ENCODE data around the gene TIMM13.

The TIMM13 gene

DNA sequence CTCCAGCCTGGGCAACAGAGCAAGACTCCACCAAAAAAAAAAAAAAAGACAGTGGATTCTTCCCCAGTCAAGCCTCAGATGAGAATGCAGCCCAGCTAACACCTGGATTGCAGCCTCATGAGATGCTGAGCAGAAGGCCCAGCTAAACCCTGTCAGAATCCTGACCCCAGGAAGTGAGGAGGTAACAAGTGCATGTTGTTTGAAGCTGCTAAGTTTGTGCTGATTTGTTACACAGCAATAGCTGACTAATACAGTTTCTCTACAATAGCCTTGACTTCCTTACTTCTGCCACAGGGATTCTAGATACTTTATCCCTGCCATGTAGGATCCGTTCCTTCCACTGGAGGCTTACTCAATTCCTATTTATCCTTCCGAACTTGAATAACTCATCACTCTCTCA is 46.8 kb downstream of the TIMM13 start:
- DNase-seq, result no peak

DNA sequence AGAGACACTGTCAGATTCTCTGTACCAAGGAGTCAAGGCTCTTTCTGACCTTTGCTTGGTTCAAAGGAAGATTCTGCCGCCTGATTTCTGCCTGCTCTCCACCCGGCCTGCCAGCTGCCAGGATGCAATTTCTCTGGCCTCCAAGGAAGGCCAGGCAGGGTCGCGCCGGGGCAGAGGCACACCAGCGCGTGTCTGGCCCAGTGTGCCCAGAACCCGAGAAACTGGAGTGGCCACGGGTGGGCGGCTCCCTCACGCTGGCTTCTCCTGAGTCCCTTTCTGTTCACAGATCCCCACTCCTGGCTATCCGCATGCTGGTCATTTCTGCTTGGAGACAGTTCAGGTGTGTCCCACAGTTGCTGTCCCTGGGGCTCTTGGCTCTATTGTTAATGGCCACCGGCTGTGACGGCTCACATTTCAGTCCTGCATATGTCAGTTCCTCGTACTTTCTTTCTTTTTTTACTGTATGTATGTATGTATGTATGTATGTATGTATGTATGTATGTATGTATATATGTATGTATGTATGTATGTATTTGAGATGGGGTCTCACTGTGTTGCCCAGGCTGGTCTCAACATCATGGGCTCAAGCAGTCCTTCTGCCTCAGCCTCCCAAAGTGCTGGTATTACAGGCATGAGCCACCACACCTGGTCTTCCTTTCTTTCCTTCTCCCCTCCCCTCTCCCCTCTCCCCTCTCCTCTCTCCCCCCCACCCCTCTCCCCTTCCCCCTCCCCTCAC is 50.4 kb downstream of the TIMM13 start:
- DNase-seq, result no peak
